Liver (tissue), 9 donors: ENCODE results near the gene SHQ1. TPM values are rescaled to one million over a fixed set of nuclear protein-coding genes. Genes with fewer than 3 reads are reported as not detected.
"Not testable (repeated sequence)": the region's sequence is repeated elsewhere in the genome, so short reads cannot be mapped to it uniquely, and the experiment has no call there.

Experiments
- DNase-seq: peaks from one replicate; pipeline ENCODE4 v3.0.0-alpha.2; 2017; ENCODE audit warnings: low spot score
- H3K27ac ChIP-seq, 2 donors: one replicate each; pipeline ENCODE4 v1.7.0; 2013; ENCODE audit warnings: inconsistent platforms in 2 of 2, low read length in 2 of 2, control low read depth in 1 of 2, low read depth in 1 of 2, mild to moderate bottlenecking in 1 of 2
- H3K27me3 ChIP-seq, 4 donors: one replicate each; pipeline versions ENCODE4 v1.6.1 to v1.7.0; 2013; ENCODE audit warnings: low read length in 3 of 4, inconsistent platforms in 1 of 4, mild to moderate bottlenecking in 1 of 4, moderate library complexity in 1 of 4; ENCODE audit not compliant: control insufficient read depth in 4 of 4, insufficient read depth in 4 of 4
- H3K36me3 ChIP-seq, 4 donors: one replicate each; pipeline versions ENCODE4 v1.6.1 to v1.7.0; 2013; ENCODE audit warnings: low read length in 3 of 4, mild to moderate bottlenecking in 3 of 4, low read depth in 1 of 4, moderate library complexity in 1 of 4; ENCODE audit not compliant: control insufficient read depth in 4 of 4, insufficient read depth in 3 of 4
- H3K4me1 ChIP-seq, 4 donors: one replicate each; pipeline versions ENCODE4 v1.6.1 to v1.7.0; 2013; ENCODE audit warnings: low read length in 3 of 4, mild to moderate bottlenecking in 3 of 4, moderate library complexity in 1 of 4; ENCODE audit not compliant: control insufficient read depth in 4 of 4, insufficient read depth in 4 of 4
- H3K4me3 ChIP-seq, 3 donors: one replicate each; pipeline versions ENCODE4 v1.6.1 to v1.7.0; 2013; ENCODE audit warnings: low read length in 3 of 3, control low read depth in 1 of 3, low read depth in 1 of 3, mild to moderate bottlenecking in 1 of 3
- H3K9ac ChIP-seq, 2 donors: one replicate each; pipeline ENCODE4 v1.7.0; 2013; ENCODE audit warnings: low read length in 2 of 2, mild to moderate bottlenecking in 2 of 2, moderate library complexity in 2 of 2, control low read depth in 1 of 2, low read depth in 1 of 2
- H3K9me3 ChIP-seq, 4 donors: one replicate each; pipeline versions ENCODE4 v1.6.1 to v1.7.0; 2013; ENCODE audit warnings: low read length in 3 of 4; ENCODE audit not compliant: control insufficient read depth in 4 of 4
- FOXA1 ChIP-seq: IDR thresholded peaks from 2 replicates; pipeline ENCODE4 v1.6.1; 2016; ENCODE audit warnings: antibody characterized with exemption
- GABPA ChIP-seq, 2 donors: IDR thresholded peaks in 1 of 2; conservative IDR thresholded peaks in 1 of 2; 2 replicates each; pipeline ENCODE4 v1.6.1; 2016; ENCODE audit warnings: antibody characterized with exemption in 2 of 2, mild to moderate bottlenecking in 1 of 2, moderate library complexity in 1 of 2
- HNF4A ChIP-seq, 2 donors: conservative IDR thresholded peaks; 2 replicates each; pipeline ENCODE4 v1.6.1; 2016; ENCODE audit warnings: antibody characterized with exemption in 2 of 2, mild to moderate bottlenecking in 2 of 2
- NR2F2 ChIP-seq: IDR thresholded peaks from 2 replicates; pipeline ENCODE4 v1.6.1; 2016; ENCODE audit warnings: antibody characterized with exemption
- RAD21 ChIP-seq, 2 donors: IDR thresholded peaks; 2 replicates each; pipeline ENCODE4 v1.6.1; 2016; ENCODE audit warnings: antibody characterized with exemption in 2 of 2, mild to moderate bottlenecking in 2 of 2
- RXRA ChIP-seq, 2 donors: IDR thresholded peaks; 2 replicates each; pipeline ENCODE4 v1.6.1; 2017 to 2018; ENCODE audit warnings: antibody characterized with exemption in 2 of 2, mild to moderate bottlenecking in 1 of 2
- SP1 ChIP-seq: IDR thresholded peaks from 2 replicates; pipeline ENCODE4 v1.6.1; 2018; ENCODE audit warnings: antibody characterized with exemption, mild to moderate bottlenecking
- TAF1 ChIP-seq: conservative IDR thresholded peaks from 2 replicates; pipeline ENCODE4 v1.6.1; 2016; ENCODE audit warnings: antibody characterized with exemption, mild to moderate bottlenecking
- YY1 ChIP-seq: IDR thresholded peaks from 2 replicates; pipeline ENCODE4 v1.6.1; 2016; ENCODE audit warnings: antibody characterized with exemption, mild to moderate bottlenecking
- WGBS: extraction: QIAGEN DNeasy Blood & Tissue Kit; methylation state at CpG from one replicate; pipeline ENCODE4 v1.1.7; 2013; 5-methylcytosine and 5-hydroxymethylcytosine counted together
- polyA plus RNA-seq, 2 donors: library from polyadenylated mRNA; stranded (reverse) in 1 of 2; unstranded in 1 of 2; fragments of 200-250 nt in 1 of 2; fragments of >200 nt in 1 of 2; fragmentation: Nextera tagmentation in 1 of 2; extraction: Ambion mirVana in 1 of 2; gene quantifications; one replicate each; pipeline versions ENCODE4 v1.2.1 to v1.2.3, GENCODE V29; 2013 to 2015
- total RNA-seq, 2 donors: library from RNA; depleted of rRNA; stranded (reverse); fragments of >200 nt; gene quantifications; one replicate each; pipeline ENCODE4 v1.2.3, GENCODE V29; 2014
- TF ChIP-seq, protein P1 (sequence below): IDR thresholded peaks from 2 replicates; pipeline ENCODE4 v1.6.1; 2016; ENCODE audit warnings: antibody characterized with exemption
- TF ChIP-seq, protein P2 (sequence below): IDR thresholded peaks from 2 replicates; pipeline ENCODE4 v1.6.1; 2016; ENCODE audit warnings: antibody characterized with exemption
- TF ChIP-seq, protein P3 (sequence below): IDR thresholded peaks from 2 replicates; pipeline ENCODE4 v1.6.1; 2016; ENCODE audit warnings: antibody characterized with exemption, mild to moderate bottlenecking
- TF ChIP-seq, protein P4 (sequence below): IDR thresholded peaks from 2 replicates; pipeline ENCODE4 v1.6.1; 2016; ENCODE audit warnings: antibody characterized with exemption
- donor health status: healthy.
- donor health status: healthy.
- donor health status: healthy.
- donor health status: healthy.
- donor health status: healthy.

The SHQ1 gene
- total and polyA plus RNA-seq, 4 donors = 4.3 to 9.6 (median 6.1) TPM

DNA sequence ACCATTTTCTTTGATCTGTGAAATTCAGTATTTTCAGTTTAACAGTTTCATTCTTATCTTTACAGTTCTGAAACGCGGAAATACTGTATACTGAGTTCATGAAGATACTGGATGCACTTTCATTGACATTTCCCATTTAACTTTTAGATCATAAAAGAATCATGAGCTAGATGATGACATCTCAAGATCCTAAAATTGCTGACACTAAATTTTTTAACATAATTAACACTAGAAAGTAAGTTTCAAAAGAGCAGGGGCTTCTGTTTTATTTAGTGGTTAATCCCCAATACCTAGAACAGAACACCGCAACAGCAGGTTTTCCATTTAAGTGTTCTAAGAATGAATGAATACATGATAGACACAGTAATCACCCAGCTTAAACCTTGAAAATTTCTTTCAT, 54.2 kb downstream of the SHQ1 start:
- no peaks in the 10 kb centered on the region for H3K9me3 ChIP-seq
- no peak for TF ChIP-seq FOXA1
- TF ChIP-seq, protein P1, sequence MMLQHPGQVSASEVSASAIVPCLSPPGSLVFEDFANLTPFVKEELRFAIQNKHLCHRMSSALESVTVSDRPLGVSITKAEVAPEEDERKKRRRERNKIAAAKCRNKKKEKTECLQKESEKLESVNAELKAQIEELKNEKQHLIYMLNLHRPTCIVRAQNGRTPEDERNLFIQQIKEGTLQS = no peak
- DNase-seq = no peak
- no peak overlapping the region for H3K4me3 ChIP-seq
- no peaks in the 10 kb centered on the region for H3K27me3 ChIP-seq
- no peaks in the 10 kb centered on the region for H3K4me1 ChIP-seq
- H3K9ac ChIP-seq = no peak overlapping the region
- WGBS = 92% methylated on average over 3 of the region's 3 CpGs
- H3K36me3 ChIP-seq = peaks cover 0 to 3% (median 2%) of the 10 kb centered on the region in 4 donors
- no peak overlapping the region for H3K27ac ChIP-seq

DNA sequence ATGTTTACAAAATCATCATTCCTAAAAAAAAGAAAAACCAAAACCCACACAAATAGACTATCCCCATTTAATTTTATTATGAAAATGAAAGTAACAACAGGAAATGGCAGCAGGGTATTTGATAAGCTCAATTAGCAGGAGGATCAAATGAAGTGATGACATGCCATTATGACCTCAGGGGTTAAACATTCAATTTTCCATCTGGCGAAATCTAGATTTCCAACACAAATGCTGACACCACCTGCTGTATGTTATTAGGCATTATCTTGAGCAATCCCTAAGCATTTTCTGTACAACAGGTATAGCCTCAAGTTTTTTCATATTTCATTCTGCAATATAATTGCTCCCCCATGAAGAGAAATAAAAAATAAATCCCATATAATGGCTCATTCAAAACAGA, 57.1 kb downstream of the SHQ1 start:
- Histone ChIP-seq H3K36me3 (peaks cover 0 to 3% (median 2%) of the 10 kb centered on the region in 4 donors), H3K9me3 (no peaks in the 10 kb centered on the region), H3K4me1 (no peaks in the 10 kb centered on the region), H3K4me3 (no peak overlapping the region), H3K27ac (no peak overlapping the region), H3K27me3 (no peaks in the 10 kb centered on the region), H3K9ac (no peak overlapping the region)
- TF ChIP-seq GABPA (IDR thresholded peaks at IDR 0.05 in 1 of 2, conservative IDR thresholded peaks at IDR 0.05 in 1 of 2) (no peak), TAF1 (no peak), SP1 (no peak), NR2F2 (peak; percentile 43), RAD21 (IDR thresholded peaks at IDR 0.05) (no peak)
- TF ChIP-seq, protein P2, sequence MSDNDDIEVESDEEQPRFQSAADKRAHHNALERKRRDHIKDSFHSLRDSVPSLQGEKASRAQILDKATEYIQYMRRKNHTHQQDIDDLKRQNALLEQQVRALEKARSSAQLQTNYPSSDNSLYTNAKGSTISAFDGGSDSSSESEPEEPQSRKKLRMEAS = no peak
- TF ChIP-seq, protein P3, sequence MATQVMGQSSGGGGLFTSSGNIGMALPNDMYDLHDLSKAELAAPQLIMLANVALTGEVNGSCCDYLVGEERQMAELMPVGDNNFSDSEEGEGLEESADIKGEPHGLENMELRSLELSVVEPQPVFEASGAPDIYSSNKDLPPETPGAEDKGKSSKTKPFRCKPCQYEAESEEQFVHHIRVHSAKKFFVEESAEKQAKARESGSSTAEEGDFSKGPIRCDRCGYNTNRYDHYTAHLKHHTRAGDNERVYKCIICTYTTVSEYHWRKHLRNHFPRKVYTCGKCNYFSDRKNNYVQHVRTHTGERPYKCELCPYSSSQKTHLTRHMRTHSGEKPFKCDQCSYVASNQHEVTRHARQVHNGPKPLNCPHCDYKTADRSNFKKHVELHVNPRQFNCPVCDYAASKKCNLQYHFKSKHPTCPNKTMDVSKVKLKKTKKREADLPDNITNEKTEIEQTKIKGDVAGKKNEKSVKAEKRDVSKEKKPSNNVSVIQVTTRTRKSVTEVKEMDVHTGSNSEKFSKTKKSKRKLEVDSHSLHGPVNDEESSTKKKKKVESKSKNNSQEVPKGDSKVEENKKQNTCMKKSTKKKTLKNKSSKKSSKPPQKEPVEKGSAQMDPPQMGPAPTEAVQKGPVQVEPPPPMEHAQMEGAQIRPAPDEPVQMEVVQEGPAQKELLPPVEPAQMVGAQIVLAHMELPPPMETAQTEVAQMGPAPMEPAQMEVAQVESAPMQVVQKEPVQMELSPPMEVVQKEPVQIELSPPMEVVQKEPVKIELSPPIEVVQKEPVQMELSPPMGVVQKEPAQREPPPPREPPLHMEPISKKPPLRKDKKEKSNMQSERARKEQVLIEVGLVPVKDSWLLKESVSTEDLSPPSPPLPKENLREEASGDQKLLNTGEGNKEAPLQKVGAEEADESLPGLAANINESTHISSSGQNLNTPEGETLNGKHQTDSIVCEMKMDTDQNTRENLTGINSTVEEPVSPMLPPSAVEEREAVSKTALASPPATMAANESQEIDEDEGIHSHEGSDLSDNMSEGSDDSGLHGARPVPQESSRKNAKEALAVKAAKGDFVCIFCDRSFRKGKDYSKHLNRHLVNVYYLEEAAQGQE = no peak
- TF ChIP-seq, protein P1 = no peak
- TF ChIP-seq, protein P4, sequence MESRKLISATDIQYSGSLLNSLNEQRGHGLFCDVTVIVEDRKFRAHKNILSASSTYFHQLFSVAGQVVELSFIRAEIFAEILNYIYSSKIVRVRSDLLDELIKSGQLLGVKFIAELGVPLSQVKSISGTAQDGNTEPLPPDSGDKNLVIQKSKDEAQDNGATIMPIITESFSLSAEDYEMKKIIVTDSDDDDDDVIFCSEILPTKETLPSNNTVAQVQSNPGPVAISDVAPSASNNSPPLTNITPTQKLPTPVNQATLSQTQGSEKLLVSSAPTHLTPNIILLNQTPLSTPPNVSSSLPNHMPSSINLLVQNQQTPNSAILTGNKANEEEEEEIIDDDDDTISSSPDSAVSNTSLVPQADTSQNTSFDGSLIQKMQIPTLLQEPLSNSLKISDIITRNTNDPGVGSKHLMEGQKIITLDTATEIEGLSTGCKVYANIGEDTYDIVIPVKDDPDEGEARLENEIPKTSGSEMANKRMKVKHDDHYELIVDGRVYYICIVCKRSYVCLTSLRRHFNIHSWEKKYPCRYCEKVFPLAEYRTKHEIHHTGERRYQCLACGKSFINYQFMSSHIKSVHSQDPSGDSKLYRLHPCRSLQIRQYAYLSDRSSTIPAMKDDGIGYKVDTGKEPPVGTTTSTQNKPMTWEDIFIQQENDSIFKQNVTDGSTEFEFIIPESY = no peak
- 85% methylated on average over 1 of the region's 1 CpG for WGBS
- no peak for DNase-seq

DNA sequence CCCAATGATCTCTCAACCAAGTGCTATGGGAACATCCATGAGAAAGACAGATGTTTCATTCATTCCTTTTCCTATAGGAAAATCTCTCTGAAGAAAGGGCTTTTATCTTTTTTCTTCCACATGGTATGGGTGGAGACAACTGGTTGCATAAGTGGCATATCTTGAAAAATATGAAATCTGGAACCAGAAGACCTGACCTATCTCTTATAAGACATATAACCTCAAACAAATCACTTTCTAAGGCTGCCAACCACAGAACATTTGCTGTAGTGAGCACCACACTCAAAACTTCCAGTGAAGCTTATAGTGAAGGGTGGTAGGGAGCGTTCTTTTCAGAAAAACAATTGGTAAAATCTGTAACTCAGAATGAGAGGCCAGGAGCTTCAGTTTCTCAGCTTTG, 58.5 kb downstream of the SHQ1 start:
- WGBS = 97% methylated on average over 1 of the region's 1 CpG
- DNase-seq = no peak
- Histone ChIP-seq H3K4me3 (no peak overlapping the region), H3K9me3 (no peaks in the 10 kb centered on the region), H3K4me1 (no peaks in the 10 kb centered on the region), H3K27me3 (no peaks in the 10 kb centered on the region), H3K36me3 (peaks cover 0 to 9% (median 3%) of the 10 kb centered on the region in 4 donors), H3K9ac (no peak overlapping the region), H3K27ac (no peak overlapping the region)
- no peak for TF ChIP-seq YY1
- TF ChIP-seq, protein P4 = no peak
- no peak for TF ChIP-seq HNF4A (conservative IDR thresholded peaks at IDR 0.05)
- no peak for TF ChIP-seq RXRA (IDR thresholded peaks at IDR 0.05)
- TF ChIP-seq, protein P1 = no peak

DNA sequence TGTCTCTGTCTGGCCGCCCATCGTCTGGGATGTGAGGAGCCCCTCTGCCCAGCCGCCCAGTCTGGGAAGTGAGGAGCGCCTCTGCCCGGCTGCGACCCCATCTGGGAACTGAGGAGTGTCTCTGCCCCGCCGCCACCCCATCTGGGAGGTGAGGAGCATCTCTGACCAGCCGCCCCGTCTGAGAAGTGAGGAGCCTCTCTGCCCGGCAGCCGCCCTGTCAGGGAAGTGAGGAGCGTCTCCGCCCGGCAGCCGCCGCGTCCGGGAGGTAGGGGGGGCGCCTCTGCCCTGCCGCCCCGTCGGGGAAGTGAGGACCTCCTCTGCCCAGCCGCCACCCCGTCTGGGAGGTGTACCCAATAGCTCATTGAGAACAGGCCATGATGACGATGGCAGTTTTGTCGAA, 60.0 kb downstream of the SHQ1 start:
- 99% methylated on average over 27 of the region's 27 CpGs for WGBS
- not testable (repeated sequence) for H3K27me3 ChIP-seq, DNase-seq, H3K4me3 ChIP-seq, H3K4me1 ChIP-seq, H3K27ac ChIP-seq, H3K9me3 ChIP-seq, H3K36me3 ChIP-seq, H3K9ac ChIP-seq
